H4 (cell line): ENCODE measurements around the gene CYBRD1. TPM values are rescaled to one million over a fixed set of nuclear protein-coding genes. Genes with fewer than 3 reads are reported as not detected.
"Not testable (repeated sequence)": the region's sequence is repeated elsewhere in the genome, so short reads cannot be mapped to it uniquely, and the experiment has no call there.

Experiments
- DNase-seq: peaks from one replicate; pipeline ENCODE4 v3.0.0-alpha.2; 2015; ENCODE audit warnings: low spot score
- total RNA-seq: library from RNA; depleted of rRNA; stranded (reverse); fragments of >200 nt; shearing (Covaris generic); gene quantifications from 2 replicates; pipeline ENCODE4 v1.2.3, GENCODE V29; 2014

Gene CYBRD1
- total RNA-seq, 1 experiment from 2014 or later: 39.3 TPM

DNA sequence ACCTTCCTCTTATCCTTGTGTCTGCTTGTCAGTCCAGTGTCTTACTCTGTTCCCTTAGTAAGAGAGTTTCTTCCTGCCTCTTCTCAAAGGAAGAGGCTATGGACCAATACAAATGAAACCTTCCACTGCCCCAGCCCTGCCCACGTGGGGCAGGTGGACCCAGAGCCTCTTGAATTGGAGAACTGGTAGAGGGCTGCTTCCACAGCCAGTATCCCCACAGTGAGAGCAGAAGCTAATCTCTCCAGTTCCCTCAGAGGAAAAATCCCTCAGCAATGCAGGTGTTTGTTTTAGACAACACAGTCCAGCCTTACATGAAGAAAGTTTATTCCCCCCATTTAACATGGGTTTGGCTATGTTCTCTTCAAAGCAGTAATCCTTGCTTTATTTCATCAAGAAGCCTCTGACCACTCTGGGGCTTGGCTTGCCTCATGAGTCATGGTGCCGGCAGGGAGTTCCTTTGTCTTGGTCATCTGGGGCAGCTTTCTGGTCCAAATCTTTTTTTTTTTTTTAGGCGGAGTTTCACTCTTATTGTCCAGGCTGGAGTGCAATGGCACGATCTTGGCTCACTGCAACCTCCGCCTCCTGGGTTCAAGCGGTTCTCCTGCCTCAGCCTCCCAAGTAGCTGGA, 6.5 kb upstream of the CYBRD1 start:
- no peak for DNase-seq

DNA sequence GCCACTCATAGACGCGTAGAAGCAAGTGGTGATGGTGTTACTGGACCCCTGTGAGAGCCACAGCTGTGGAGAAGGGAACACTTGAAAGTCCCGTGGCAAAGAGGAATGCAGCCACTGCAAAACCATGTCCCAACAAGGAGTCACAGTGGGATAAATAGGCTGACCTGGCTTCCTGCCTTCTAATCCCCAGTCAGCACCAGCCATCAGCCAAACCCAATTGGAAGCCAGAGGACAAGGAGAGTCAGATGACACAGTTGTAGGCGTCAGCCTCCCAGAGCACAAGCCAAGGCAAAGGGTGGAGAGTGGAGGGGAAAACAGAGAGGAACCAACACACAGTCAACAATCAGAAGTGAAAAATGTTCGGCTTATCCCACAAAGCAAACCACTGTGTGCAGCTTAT, 5.5 kb upstream of the CYBRD1 start:
- no peak for DNase-seq

GRCh38 chr2:171520471-171520870, 1.8 kb upstream of the CYBRD1 start:
- no peak for DNase-seq

DNA sequence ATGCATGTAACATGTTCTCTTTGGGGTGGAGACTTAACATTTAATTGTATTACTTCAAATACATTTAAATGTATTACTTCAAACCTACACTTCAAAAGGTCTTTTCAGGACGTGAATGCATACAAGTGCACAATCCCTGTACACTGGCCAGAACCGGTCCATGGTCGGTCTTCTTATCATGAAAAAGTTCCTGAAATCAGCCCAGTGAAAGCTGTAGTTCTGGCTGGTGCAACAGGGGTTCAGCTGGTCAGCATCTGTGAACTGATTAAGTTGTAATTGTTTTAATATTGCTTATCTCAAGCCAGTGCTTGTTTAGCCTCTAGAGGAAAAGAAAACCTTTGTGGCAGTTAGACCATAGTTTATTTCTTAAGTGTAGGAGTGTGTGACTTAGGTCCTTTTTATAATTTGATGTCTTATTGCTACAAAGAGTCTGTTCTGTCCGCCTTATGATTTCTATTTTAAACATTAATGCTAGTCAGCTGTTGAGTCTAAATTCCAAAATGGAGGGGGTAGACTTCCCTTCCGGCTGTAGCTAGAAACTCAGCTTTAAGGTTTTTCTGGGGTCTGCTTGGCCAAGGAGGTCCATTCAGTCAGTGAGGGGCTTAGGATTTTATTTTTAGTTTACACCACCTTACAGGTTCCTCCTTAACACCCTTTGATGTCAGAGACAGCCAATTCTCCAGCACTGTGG, 768 bp upstream of the CYBRD1 start:
- DNase-seq: no peak

DNA sequence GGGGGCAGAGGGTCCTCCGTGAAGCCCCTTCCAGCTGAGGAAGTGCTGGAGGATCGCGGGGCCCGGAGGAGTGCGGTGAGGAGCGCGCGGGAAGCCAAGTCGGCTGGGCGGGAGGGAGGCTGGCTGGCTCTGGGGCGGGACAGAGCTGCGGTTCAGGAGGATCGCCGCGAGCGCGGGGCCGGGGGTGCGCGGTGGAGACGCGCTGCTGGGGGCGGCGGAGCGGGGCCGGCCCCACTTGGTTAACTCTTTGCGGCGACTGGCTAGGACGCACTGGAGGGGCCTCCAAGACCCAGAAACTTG, 464 bp downstream of the CYBRD1 start:
- no peak for DNase-seq

DNA sequence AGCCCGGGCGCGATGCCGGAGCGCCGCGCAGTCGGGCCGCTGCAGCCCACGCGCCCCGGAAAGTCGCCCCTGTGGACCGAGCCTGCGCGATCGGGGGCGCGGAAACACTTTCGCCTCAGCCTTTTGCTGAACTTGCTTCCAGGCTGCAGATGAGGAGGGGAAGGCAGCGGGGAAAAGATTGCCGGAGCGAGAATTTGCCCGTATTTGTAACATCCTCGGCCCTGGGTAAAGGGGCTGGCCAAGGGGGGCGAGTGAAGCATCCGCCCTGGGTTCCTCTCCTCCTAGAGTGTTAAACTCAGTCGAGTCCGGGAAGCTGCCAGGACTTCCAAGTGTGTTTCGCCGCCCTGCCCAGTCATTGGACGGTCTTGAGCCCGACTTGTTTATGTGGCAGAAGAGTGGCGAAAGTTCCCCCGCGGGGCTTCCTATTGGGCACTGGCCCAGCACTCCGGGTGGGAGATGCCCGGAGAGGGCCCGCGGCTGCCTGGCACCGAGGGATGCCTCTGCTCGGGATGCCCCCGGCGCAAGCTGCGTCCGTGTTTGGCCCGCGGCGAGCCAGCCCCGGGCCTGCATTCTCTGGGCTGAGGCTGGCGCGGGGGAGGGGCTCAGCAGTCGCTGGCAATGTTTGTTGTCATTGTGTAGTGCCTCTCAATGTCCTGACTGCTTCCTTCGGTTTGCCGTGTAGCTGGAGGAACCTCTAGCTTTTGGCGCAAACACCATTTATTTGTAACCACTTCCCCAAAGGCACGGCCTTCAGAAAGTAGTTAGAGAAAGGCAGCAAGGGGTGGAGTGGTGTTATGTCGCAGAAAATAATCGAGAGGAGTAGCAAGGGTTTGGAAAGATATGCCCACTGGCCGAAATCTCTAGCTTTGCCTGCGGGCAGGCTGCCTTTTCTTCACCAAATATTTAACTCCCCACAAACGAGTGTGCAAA, 1.1 kb downstream of the CYBRD1 start:
- DNase-seq: peak; percentile 72

- DNase-seq: peak; percentile 21
These were observed 1.7 kb downstream of the CYBRD1 start for GRCh38 chr2:171524018-171524401.

DNA sequence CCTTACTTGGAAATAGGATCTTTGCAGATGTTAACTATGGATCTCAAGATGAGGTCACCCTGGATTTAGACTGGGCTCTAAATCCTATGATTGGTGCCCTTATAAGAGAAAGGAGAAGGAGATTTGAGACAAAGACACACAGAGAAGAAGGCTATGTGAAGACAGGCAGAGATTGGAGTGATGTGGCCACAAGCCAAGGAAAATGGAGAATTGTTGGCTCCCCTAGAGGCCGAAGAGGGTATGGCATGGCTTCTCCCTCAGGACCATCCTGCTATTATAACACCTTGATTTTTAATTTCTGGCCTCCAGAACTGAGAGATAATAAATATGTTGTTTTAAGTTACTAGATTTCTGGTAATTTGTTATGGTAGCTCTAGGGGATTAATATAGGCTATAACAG, 7.6 kb downstream of the CYBRD1 start:
- DNase-seq: no peak

DNA sequence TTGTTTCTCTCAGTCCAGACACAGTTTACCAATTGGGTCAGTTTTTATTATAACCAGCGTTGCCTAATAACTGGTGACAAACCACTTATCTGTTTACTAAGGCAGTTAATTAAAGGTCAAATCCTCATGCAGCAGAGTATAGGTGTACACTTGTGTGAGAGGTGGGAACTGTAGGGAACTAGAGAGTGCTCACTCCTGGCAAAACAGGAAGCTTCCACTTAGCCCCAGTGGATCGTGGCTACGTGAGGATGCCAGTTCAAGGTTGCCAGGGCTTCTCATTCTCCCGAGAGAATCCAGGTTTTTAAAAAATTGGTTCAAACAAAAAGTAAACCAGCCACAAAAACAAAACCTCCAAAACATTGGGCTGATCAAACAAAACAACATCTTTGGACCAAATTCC, 8.1 kb downstream of the CYBRD1 start:
- DNase-seq: no peak

- not testable (repeated sequence) for DNase-seq
These were observed 8.6 kb downstream of the CYBRD1 start for GRCh38 chr2:171530859-171531258.

DNA sequence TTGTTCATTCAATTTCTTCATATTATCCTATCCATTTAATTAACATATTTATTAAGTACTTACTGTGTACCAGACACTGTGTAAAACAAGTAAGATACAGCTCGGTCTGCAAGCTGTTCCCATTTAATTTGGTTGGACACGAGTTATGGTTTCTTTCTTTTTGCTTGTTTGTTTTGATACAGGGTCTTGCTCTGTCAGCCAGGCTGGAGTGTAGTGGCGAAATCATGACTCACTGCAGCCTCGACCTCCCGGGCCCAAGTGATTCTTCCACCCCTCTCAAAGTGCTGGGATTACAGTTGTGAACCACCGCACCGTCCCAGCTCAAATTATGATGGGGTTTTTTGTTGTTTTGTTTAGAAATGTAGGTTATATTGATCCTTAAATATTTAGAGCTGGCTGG, 9.0 kb downstream of the CYBRD1 start:
- peak; percentile 48 for DNase-seq

DNA sequence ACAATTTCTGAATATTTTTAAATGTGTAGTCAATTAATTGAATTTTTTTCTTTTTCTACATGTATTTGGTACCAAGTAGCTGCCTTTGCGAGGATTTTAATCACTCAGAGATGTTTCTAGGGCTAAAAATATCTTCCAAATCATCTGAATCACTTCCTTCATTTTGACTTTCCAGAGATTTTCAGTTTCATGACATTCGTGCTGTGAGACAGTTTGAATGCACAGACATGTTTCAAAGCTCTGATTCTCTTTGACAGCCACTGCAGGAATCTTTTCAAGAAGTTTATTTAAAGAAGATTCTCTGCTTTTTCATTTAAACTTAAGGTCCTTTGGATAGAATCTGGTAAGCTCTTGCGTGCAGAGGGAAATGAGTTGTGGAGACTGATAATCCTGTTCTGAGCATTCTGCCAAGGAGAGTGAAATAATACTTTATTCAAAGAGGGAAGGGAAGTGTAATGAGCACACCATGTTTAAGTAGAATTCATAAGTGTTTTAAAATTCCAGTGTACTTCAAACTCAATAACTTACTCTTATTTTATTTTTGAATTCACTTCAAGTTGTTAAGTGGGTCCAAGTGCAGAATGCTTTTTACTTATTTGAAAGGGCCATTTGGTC, 9.7 kb downstream of the CYBRD1 start:
- DNase-seq: no peak

- DNase-seq: no peak
These were observed 11.1 kb downstream of the CYBRD1 start for GRCh38 chr2:171533331-171533730.

GRCh38 chr2:171535528-171535927, 13.3 kb downstream of the CYBRD1 start:
- DNase-seq: not testable (repeated sequence)

GRCh38 chr2:171540437-171540836, 18.2 kb downstream of the CYBRD1 start:
- DNase-seq: no peak

DNA sequence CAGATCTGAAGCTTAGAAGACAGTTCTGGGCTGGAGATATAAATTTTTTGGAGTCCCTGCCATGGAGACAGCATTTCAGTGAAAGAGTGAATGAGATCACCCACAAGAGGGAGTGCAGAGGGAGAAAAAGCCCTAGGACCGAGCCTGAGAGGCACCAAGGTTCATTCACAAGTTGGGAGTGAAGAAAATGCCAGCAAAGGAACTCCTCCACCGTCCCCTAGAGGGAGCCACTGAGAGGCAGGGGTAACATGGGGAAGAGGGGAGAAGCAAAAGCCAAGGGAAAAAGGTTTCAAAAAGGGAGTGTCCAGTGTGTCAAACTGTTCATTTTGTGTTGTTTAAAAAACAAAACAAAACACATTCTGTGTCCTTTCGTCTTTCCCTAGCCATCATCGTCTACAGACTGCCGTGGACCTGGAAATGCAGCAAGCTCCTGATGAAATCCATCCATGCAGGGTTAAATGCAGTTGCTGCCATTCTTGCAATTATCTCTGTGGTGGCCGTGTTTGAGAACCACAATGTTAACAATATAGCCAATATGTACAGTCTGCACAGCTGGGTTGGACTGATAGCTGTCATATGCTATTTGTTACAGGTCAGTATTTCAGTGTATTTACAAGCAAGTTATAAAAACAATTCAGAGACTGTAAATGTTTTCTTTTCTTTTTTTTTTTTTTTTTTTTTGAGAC, 19.1 kb downstream of the CYBRD1 start:
- DNase-seq: no peak

DNA sequence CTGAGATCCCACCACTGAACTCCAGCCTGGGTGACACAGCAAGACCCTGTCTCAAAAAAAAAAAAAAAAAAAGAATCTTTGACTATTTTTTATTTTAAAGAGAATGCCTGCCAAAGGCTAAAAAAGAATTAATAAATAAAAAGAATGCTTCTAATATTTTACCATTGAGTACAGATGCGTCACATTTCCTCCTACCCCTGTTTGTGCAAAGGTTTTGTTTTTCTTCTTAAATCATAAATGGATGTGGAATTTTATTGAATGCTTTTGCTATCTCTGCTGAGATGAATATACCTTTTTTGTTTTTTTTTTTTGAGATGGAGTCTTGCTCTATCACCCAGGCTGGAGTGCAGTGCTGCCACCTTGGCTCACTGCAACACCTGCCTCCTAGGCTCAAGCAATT, 22.8 kb downstream of the CYBRD1 start:
- no peak for DNase-seq

- no peak for DNase-seq
These were observed 25.0 kb downstream of the CYBRD1 start for GRCh38 chr2:171547256-171547655.

- no peak for DNase-seq
These were observed 25.4 kb downstream of the CYBRD1 start for GRCh38 chr2:171547720-171548119.

DNA sequence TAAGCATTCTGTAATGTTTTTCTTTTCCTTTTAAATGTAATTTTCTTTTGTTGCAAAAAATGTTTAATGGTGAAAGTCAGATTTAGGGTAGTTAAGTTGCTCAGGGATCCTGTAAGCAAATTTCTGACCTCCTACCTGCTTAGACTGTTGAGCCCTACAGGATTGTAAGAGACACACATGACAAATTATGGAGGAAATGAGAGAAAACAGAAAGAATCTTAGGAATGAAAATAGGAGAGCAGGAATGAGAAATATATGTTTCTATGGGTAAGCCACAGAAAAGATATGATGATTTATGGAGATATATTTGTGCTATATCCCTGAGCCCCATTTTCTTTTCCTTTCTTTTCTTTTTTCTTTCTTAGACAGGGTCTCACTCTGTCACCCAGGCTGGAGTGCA, 28.3 kb downstream of the CYBRD1 start:
- DNase-seq: no peak

DNA sequence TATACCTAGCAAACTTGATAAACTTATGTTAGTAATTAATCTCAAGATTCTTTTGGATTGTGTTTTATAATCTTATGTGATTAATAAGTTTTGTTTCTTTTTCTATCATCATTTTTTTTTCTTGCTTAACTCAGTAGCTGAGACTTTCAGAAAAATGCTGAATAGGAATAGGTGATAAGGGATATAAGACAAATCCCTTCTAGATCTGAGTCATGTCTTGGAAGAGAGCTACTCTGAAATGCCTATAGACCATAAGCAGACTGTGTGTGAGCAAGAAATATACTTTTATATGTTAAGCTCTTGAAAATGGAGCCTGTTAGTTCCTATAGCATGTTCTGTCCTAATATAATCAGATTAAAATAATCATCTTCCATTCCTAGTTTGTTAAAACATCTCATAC, 29.6 kb downstream of the CYBRD1 start:
- no peak for DNase-seq

DNA sequence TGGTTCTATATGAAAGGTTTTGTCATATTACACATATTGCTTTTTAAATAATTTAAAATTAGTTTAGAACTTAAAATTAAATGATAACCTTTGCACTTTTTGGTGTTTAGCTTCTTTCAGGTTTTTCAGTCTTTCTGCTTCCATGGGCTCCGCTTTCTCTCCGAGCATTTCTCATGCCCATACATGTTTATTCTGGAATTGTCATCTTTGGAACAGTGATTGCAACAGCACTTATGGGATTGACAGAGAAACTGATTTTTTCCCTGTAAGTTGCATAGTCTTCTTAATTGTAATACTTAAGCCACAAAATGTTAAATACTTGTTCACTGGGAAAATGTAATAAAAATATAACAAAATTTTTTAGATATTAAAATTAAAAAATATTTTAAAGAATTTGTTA, 31.0 kb downstream of the CYBRD1 start:
- DNase-seq: no peak
